BLaER1 treated with 17β-estradiol and CSF1 and Interleukin-3, amounts not matched to agents 10 nM and 100 nM (cell line): ENCODE data around the gene SH3PXD2A.

ENCODE experiments used
- H3K27ac ChIP-seq, 11 experiments: shearing (Covaris generic); formaldehyde crosslinking; 2 replicates each; pipeline ENCODE4 v1.8.1; 2022
- H3K27me3 ChIP-seq, 11 experiments: shearing (Covaris generic); formaldehyde crosslinking; 2 replicates each; pipeline ENCODE4 v1.8.1; 2022
- H3K36me3 ChIP-seq, 11 experiments: shearing (Covaris generic); formaldehyde crosslinking; 2 replicates each; pipeline ENCODE4 v1.8.1; 2022
- H3K4me1 ChIP-seq, 10 experiments: shearing (Covaris generic); formaldehyde crosslinking; 2 replicates each; pipeline ENCODE4 v1.8.1; 2022
- H3K4me2 ChIP-seq, 11 experiments: shearing (Covaris generic); formaldehyde crosslinking; 2 replicates each; pipeline ENCODE4 v1.8.1; 2022
- H3K4me3 ChIP-seq, 10 experiments: shearing (Covaris generic); formaldehyde crosslinking; 2 replicates each; pipeline ENCODE4 v1.8.1; 2022
- H3K9ac ChIP-seq, 11 experiments: shearing (Covaris generic); formaldehyde crosslinking; 2 replicates each; pipeline ENCODE4 v1.8.1; 2022
- H3K9me3 ChIP-seq, 11 experiments: shearing (Covaris generic); formaldehyde crosslinking; replicated peaks in 1 of 11; 2 replicates each; pipeline ENCODE4 v1.8.1; 2022
- H4K20me1 ChIP-seq, 11 experiments: shearing (Covaris generic); formaldehyde crosslinking; 2 replicates each; pipeline ENCODE4 v1.8.1; 2022
- Cebpa-rat ChIP-seq, 11 experiments: shearing (Covaris generic); IDR thresholded peaks; 2 replicates each; pipeline ENCODE4 v1.8.1; 2022

The SH3PXD2A gene

GRCh38 chr10:103673606-103674005 is 181.8 kb downstream of the SH3PXD2A start:
- no peak for TF ChIP-seq Cebpa-rat (IDR thresholded peaks at IDR 0.05)
- H3K9ac ChIP-seq = peak overlapping the region in 5 of 11 experiments; percentile 6 to 55 (median 50); a peak in 7 of 22 replicates
- peaks cover 94 to 100% (median 99%) of the 10 kb centered on the region in 10 experiments for H3K4me1 ChIP-seq
- H3K4me2 ChIP-seq = peak overlapping the region; percentile 46 to 98 (median 89)
- H4K20me1 ChIP-seq = peaks cover 0 to 39% (median 17%) of the 10 kb centered on the region in 11 experiments; a peak in 10 of 22 replicates
- H3K27me3 ChIP-seq = no peaks in the 10 kb centered on the region
- H3K9me3 ChIP-seq = no peaks in the 10 kb centered on the region
- H3K27ac ChIP-seq = peak overlapping the region in 4 of 11 experiments; percentile 63 to 75 (median 70); a peak in 6 of 22 replicates
- no peak overlapping the region for H3K4me3 ChIP-seq
- peaks cover 0 to 25% (median 6%) of the 10 kb centered on the region in 11 experiments; a peak in 10 of 22 replicates for H3K36me3 ChIP-seq

- H3K4me1 ChIP-seq = peaks cover 94 to 100% (median 100%) of the 10 kb centered on the region in 10 experiments
- no peaks in the 10 kb centered on the region for H3K27me3 ChIP-seq
- no peak for TF ChIP-seq Cebpa-rat (IDR thresholded peaks at IDR 0.05)
- peak overlapping the region in 1 of 10 experiments; percentile 8; a peak in 1 of 20 replicates for H3K4me3 ChIP-seq
- peak overlapping the region; percentile 57 to 98 (median 91) for H3K4me2 ChIP-seq
- peaks cover 0 to 48% (median 14%) of the 10 kb centered on the region in 11 experiments; a peak in 12 of 22 replicates for H4K20me1 ChIP-seq
- H3K9ac ChIP-seq = peak overlapping the region in 6 of 11 experiments; percentile 4 to 58 (median 47); a peak in 11 of 22 replicates
- H3K27ac ChIP-seq = peak overlapping the region in 8 of 11 experiments; percentile 31 to 75 (median 52); a peak in 15 of 22 replicates
- no peaks in the 10 kb centered on the region for H3K9me3 ChIP-seq
- peaks cover 0 to 25% (median 6%) of the 10 kb centered on the region in 11 experiments; a peak in 10 of 22 replicates for H3K36me3 ChIP-seq
Measured at GRCh38 chr10:103672345-103672744, 183.0 kb downstream of the SH3PXD2A start.

GRCh38 chr10:103671126-103671895 is 184.1 kb downstream of the SH3PXD2A start:
- TF ChIP-seq Cebpa-rat (IDR thresholded peaks at IDR 0.05) = no peak
- Histone ChIP-seq H3K4me2 (peak overlapping the region; percentile 57 to 98 (median 94)), H3K4me1 (peaks cover 96 to 100% (median 100%) of the 10 kb centered on the region in 10 experiments), H3K36me3 (peaks cover 0 to 25% (median 6%) of the 10 kb centered on the region in 11 experiments; a peak in 10 of 22 replicates), H3K27ac (peak overlapping the region in 10 of 11 experiments; percentile 2 to 75 (median 40); a peak in 18 of 22 replicates), H3K27me3 (no peaks in the 10 kb centered on the region), H3K9ac (peak overlapping the region in 9 of 11 experiments; percentile 4 to 58 (median 40); a peak in 12 of 22 replicates), H3K9me3 (no peaks in the 10 kb centered on the region), H4K20me1 (peaks cover 3 to 56% (median 23%) of the 10 kb centered on the region in 11 experiments; a peak in 15 of 22 replicates), H3K4me3 (peak overlapping the region in 1 of 10 experiments; percentile 8; a peak in 1 of 20 replicates)

- Histone ChIP-seq H3K27me3 (no peaks in the 10 kb centered on the region), H3K4me3 (no peak overlapping the region), H4K20me1 (peaks cover 3 to 70% (median 34%) of the 10 kb centered on the region in 11 experiments; a peak in 15 of 22 replicates), H3K27ac (peak overlapping the region in 2 of 11 experiments; percentile 63 to 71; a peak in 1 of 22 replicates), H3K4me2 (peak overlapping the region; percentile 88 to 98 (median 96)), H3K36me3 (peaks cover 0 to 22% (median 9%) of the 10 kb centered on the region in 11 experiments; a peak in 12 of 22 replicates), H3K4me1 (peaks cover 99 to 100% (median 100%) of the 10 kb centered on the region in 10 experiments), H3K9me3 (no peaks in the 10 kb centered on the region), H3K9ac (0 out of 22 replicates have a peak overlapping the region, but pooled peaks of 4 of the 11 experiments have one; percentile 1 to 12 (median 8))
- TF ChIP-seq Cebpa-rat (IDR thresholded peaks at IDR 0.05) = no peak
Measured at GRCh38 chr10:103669944-103670343, 185.4 kb downstream of the SH3PXD2A start.

GRCh38 chr10:103669243-103669929 is 186.0 kb downstream of the SH3PXD2A start:
- peak overlapping the region in 7 of 10 experiments; percentile 39 to 65 (median 51); a peak in 11 of 20 replicates for H3K4me3 ChIP-seq
- peaks cover 0 to 20% (median 9%) of the 10 kb centered on the region in 11 experiments; a peak in 11 of 22 replicates for H3K36me3 ChIP-seq
- no peaks in the 10 kb centered on the region for H3K9me3 ChIP-seq
- H3K4me1 ChIP-seq = peaks cover 99 to 100% (median 100%) of the 10 kb centered on the region in 10 experiments
- H4K20me1 ChIP-seq = peaks cover 4 to 75% (median 38%) of the 10 kb centered on the region in 11 experiments; a peak in 17 of 22 replicates
- peak overlapping the region in 10 of 11 experiments; percentile 45 to 76 (median 65); a peak in 16 of 22 replicates for H3K9ac ChIP-seq
- H3K27me3 ChIP-seq = no peaks in the 10 kb centered on the region
- TF ChIP-seq Cebpa-rat (IDR thresholded peaks at IDR 0.05) = no peak
- peak overlapping the region in 10 of 11 experiments; percentile 53 to 78 (median 68); a peak in 18 of 22 replicates for H3K27ac ChIP-seq
- H3K4me2 ChIP-seq = peak overlapping the region; percentile 88 to 98 (median 96)

GRCh38 chr10:103668351-103669242 is 186.8 kb downstream of the SH3PXD2A start:
- Histone ChIP-seq H3K9ac (peak overlapping the region; percentile 45 to 76 (median 64); a peak in 20 of 22 replicates), H3K9me3 (no peaks in the 10 kb centered on the region), H3K27me3 (no peaks in the 10 kb centered on the region), H3K36me3 (peaks cover 0 to 20% (median 9%) of the 10 kb centered on the region in 11 experiments; a peak in 11 of 22 replicates), H3K4me1 (peaks cover 99 to 100% (median 100%) of the 10 kb centered on the region in 10 experiments), H3K4me3 (peak overlapping the region; percentile 28 to 65 (median 48); a peak in 19 of 20 replicates), H3K27ac (peak overlapping the region; percentile 13 to 78 (median 66); a peak in 21 of 22 replicates), H4K20me1 (peaks cover 12 to 83% (median 46%) of the 10 kb centered on the region in 11 experiments; a peak in 19 of 22 replicates), H3K4me2 (peak overlapping the region; percentile 88 to 98 (median 96))
- no peak for TF ChIP-seq Cebpa-rat (IDR thresholded peaks at IDR 0.05)

GRCh38 chr10:103667356-103667755 is 188.0 kb downstream of the SH3PXD2A start:
- H3K9me3 ChIP-seq = no peaks in the 10 kb centered on the region
- peak overlapping the region; percentile 88 to 98 (median 96) for H3K4me2 ChIP-seq
- TF ChIP-seq Cebpa-rat (IDR thresholded peaks at IDR 0.05) = no peak
- H3K36me3 ChIP-seq = peaks cover 0 to 16% (median 9%) of the 10 kb centered on the region in 11 experiments; a peak in 10 of 22 replicates
- peaks cover 14 to 86% (median 51%) of the 10 kb centered on the region in 11 experiments; a peak in 19 of 22 replicates for H4K20me1 ChIP-seq
- H3K4me3 ChIP-seq = peak overlapping the region in 9 of 10 experiments; percentile 3 to 65 (median 46); a peak in 15 of 20 replicates
- H3K9ac ChIP-seq = peak overlapping the region; percentile 29 to 76 (median 64); a peak in 20 of 22 replicates
- H3K4me1 ChIP-seq = peaks cover 99 to 100% (median 100%) of the 10 kb centered on the region in 10 experiments
- H3K27ac ChIP-seq = peak overlapping the region; percentile 15 to 78 (median 66); a peak in 21 of 22 replicates
- H3K27me3 ChIP-seq = no peaks in the 10 kb centered on the region
